Kidney epithelial cell (primary cell): ENCODE results near the gene RGSL1. TPM values are rescaled to one million over a fixed set of nuclear protein-coding genes. Genes with fewer than 3 reads are reported as not detected.

ENCODE experiments used
- DNase-seq: peaks from one replicate; pipeline ENCODE4 v3.0.0-alpha.2; 2010; ENCODE audit warnings: low read depth
- H3K27me3 ChIP-seq: 2 replicates; pipeline ENCODE4 v1.6.0; 2011; ENCODE audit warnings: low read length; ENCODE audit not compliant: control insufficient read depth, insufficient read depth
- H3K36me3 ChIP-seq: 2 replicates; pipeline ENCODE4 v1.5.1; 2011; ENCODE audit warnings: low read length; ENCODE audit not compliant: control insufficient read depth, insufficient read depth
- H3K4me3 ChIP-seq: 2 replicates; pipeline ENCODE4 v1.5.1; 2011; ENCODE audit warnings: low read depth, mild to moderate bottlenecking, control low read depth, low read length
- CTCF ChIP-seq: IDR thresholded peaks from 2 replicates; pipeline ENCODE4 v1.5.1; 2011; ENCODE audit warnings: mild to moderate bottlenecking, moderate library complexity, low read length, control low read depth, inconsistent platforms; ENCODE audit not compliant: insufficient read depth, poor library complexity, severe bottlenecking
- total RNA-seq: library from RNA; depleted of rRNA; stranded (reverse); fragments of >200 nt; gene quantifications from 2 replicates; pipeline ENCODE4 v1.2.3, GENCODE V29; 2015

The RGSL1 gene
- total RNA-seq, 1 donor from 2014 or later = not detected

- no peak for TF ChIP-seq CTCF
Measured at GRCh38 chr1:182426442-182427430, 23.2 kb upstream of the RGSL1 start.

GRCh38 chr1:182428043-182428442 lies 21.9 kb upstream of the RGSL1 start:
- Histone ChIP-seq H3K36me3 (no peaks in the 10 kb centered on the region), H3K4me3 (no peak overlapping the region), H3K27me3 (no peaks in the 10 kb centered on the region)
- DNase-seq = no peak
- no peak for TF ChIP-seq CTCF

More at GRCh38 chr1:182426442-182427430, 23.2 kb upstream of the RGSL1 start:
- no peaks in the 10 kb centered on the region for H3K36me3 ChIP-seq
- H3K4me3 ChIP-seq = no peak overlapping the region
- no peaks in the 10 kb centered on the region for H3K27me3 ChIP-seq
- DNase-seq = no peak

- TF ChIP-seq CTCF = no peak
- Histone ChIP-seq H3K27me3 (no peaks in the 10 kb centered on the region), H3K36me3 (no peaks in the 10 kb centered on the region), H3K4me3 (no peak overlapping the region)
- DNase-seq = no peak
Measured at GRCh38 chr1:182430263-182431068, 19.5 kb upstream of the RGSL1 start.

- Histone ChIP-seq H3K4me3 (no peak overlapping the region), H3K27me3 (no peaks in the 10 kb centered on the region), H3K36me3 (no peaks in the 10 kb centered on the region)
- no peak for TF ChIP-seq CTCF
- no peak for DNase-seq
Measured at GRCh38 chr1:182431278-182431677, 18.7 kb upstream of the RGSL1 start.

- no peak for DNase-seq
- TF ChIP-seq CTCF = no peak
- Histone ChIP-seq H3K27me3 (no peaks in the 10 kb centered on the region), H3K4me3 (no peak overlapping the region), H3K36me3 (no peaks in the 10 kb centered on the region)
Measured at GRCh38 chr1:182433580-182433979, 16.4 kb upstream of the RGSL1 start.
